NCI-H82 treated with DMSO at 0.1 percent for 48 hours (cell line): ENCODE data around the gene DHX38.
A peak's percentile ranks its signal among the peaks of the same experiment; 100 is the strongest.

Experiments
- DNase-seq: peaks from one replicate; lab custom pipeline; 2025; ENCODE audit not compliant: unreplicated experiment; lab: John Stamatoyannopoulos, UW

DHX38 gene

DNA sequence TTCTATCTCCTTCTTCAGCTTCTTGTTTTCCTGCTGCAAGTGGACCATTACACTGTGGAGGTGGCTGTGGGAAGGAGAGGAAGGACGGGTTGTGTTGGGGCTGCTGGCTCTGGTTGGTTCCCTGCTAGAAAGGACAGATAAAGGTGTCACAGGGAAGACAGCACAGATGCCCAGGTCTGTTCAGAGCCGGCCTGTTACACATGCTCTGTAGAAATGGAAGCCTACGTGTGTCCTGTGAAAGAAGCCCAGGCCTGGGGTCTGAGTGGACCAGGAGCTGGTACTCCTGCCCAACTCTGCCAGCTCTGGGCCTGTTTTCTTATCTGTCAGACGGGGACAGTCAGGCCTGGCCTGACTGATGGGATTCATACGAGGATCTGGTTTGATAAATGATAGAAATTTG lies 26.4 kb downstream of the DHX38 start:
- DNase-seq = no peak

DNA sequence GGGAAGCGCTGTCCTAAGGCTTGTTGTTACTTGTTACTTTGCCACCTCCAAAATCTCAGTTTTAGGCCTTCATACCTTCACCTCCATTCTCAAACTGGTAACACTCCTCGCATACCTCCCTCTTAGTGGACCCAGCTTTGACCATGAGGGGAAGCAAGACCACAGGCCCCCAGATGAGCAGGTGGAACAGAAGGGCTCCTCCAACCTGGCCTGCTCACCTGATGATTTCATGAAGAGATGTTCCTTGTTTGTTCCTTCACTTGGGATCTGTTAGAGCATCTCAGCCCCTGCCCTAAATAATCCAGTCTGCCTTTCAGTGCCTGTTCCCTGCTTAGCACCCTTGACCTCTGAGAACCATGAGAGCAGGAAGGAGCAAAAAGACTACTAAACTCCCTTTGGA lies 28.7 kb downstream of the DHX38 start:
- no peak for DNase-seq

DNA sequence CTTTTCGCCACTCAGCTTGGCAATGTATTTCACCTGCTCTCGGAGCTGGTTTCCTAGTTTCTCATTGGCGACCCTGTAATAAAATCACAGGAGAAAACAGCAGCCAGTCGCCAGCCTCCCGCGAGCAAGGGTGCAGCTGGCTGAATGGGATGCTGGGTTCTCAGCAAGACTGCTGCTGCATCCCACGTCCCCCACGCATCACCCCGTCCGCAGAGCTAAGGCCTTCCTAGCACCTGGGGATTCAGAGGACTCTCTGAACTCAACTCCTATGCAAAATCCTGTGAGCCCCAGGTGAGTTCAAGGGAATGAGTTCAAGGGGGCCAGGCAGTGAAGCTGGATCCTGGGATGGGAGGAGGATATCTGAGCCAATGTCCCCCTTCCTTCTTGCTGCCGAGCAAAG lies 29.3 kb downstream of the DHX38 start:
- DNase-seq = no peak

DNA sequence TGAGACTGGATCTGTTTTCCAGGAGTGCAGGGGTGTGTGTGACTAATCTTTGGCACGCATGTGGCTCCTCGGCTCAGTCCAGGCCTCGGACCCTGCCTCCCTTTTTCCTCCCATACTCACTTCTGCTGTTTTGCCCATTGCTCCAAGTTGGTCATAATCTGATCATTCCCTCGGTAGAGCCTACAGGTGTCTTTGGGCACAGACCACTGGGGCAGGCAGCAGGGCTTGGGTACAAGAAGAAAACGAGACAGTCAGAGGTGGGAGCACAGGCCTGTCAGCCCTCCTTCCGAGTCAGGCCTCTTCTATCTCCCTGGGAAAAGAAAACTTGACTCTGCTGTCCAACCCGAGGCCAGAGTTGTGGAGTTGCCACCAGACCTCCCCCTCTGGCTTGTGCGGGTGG lies 29.8 kb downstream of the DHX38 start:
- no peak for DNase-seq

DNA sequence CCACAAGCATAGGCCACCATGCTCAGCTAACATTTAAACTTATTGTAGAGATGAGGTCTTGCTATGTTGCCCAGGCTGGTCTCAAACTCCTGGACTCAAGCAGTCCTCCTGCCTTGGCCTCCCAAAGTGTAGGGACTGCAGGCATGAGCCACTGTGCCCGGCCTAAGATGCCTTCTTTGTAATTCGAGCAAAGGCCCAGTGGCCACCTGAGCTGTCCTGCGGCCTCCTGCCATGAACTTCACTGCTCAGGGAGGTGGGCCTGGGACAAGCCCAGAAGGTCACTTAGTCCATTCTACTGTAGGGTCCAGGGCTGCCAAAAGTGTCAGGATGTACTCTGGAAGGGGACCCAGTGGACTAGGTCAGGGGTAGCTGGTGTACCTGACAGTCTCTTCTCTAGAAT lies 30.5 kb downstream of the DHX38 start:
- DNase-seq = no peak

DNA sequence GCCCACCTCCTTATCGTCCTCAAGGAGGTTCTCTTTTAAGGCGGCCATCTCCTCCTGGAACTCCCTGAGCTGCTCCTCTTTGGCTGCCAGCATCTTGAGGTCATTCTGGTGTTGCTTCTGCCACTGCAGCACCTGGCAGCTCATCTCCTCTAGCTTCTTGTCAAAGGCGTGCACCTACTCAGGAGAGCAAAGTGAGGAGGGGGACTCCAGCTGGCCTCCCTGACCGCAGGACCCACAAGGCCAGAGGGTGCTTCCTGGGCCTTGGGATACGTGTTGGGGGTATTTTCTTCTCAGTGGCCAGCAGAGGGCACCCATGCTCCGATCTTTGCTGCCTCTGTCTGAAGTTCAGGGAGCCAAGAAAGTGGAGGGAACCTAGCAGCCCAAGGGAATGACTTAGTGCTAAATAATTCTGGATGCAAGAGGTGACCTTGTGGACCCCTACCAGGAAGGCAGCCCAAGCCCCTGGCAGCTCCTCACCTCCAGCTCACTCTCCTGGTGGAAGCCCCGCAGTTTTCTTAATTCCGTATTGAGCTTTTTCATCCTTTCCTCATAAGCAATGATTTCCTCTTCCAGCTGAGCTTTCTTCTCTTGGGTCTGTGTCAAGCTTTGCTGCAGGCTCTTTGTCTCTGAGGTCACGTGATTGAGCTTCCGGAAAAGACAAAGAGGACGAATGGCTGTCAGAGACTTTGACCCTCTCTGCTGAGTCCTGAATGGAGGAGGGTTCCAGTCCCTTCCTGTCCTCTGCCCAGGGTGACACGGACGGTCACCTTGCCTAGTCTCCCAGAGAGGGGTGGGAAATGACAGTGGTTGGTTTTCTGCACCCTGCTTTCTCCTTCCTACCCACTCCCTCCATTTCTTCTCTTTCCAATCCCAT lies 31.4 kb downstream of the DHX38 start:
- peak; percentile 20 for DNase-seq

DNA sequence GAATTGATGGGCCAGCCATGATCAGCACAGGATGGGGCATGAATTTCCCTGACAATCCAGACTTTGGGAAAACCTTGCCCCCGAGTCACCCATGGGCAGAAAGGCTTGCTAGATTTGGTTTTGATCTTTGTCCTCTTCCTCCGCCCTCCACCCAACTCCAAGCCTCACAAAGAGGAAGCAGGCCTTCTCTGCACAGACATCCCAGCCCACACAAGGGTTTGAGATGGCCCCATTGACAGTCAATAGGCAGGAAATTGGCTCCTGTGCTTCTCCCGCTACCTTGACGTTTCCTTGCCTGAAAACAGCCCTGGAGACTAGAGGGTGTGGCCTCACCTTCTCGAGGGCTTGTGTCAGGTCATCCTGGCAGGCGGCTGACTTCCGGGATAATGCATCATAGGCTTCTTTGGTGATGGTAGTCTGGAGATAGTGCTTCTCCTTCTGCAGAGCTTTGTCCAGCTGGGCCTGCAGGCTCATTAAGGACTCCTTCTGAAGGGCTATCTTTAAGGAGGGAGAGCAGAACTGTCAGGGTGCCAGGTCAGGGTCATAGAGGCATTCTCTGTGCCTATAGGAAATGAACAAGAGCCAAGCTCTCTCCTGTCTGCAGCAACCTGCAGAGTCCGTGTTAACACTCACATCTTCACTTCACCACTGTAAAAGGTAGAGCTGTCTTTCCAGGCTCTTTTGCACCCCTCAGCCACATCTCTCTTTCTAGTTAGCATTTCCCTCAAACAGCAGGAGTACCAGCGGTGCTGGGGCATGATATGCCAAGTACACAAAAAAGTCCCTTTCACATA lies 32.2 kb downstream of the DHX38 start:
- no peak for DNase-seq

DNA sequence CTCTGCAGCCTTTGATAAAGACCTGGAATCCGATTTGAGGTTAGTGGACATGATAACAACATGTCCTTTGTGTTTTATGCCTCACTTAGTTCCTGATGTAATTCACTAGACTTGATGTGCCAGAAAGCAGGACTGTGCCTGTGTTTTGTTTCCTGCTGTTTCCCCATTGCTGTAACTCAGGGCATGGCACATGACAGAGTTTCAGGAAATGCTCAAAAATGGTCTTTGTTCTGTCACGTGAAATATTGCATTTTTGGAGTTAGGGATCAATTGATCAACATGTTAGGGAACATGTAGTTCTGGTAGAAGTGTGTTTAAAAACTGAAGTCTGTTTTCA lies 32.8 kb downstream of the DHX38 start:
- no peak for DNase-seq

DNA sequence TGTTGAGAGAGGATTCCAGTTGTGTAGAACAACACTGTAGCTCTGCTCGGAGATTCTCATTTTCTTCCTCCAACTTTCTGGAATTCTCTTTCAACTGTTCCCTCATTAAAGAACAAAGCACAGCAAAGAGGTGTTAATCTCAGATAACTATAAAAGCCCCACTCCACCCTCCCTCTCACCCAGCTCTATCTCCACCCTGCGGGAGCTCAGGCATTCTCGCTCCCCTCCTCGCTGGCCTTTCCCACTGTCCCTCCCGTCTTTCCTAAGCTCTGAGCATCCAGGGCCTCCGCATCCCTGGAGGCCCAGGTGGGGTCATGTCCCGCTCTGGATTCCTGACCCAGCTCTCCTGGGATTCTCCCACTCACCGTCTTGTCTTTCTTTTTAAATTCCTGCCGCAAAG lies 35.1 kb downstream of the DHX38 start:
- no peak for DNase-seq

DNA sequence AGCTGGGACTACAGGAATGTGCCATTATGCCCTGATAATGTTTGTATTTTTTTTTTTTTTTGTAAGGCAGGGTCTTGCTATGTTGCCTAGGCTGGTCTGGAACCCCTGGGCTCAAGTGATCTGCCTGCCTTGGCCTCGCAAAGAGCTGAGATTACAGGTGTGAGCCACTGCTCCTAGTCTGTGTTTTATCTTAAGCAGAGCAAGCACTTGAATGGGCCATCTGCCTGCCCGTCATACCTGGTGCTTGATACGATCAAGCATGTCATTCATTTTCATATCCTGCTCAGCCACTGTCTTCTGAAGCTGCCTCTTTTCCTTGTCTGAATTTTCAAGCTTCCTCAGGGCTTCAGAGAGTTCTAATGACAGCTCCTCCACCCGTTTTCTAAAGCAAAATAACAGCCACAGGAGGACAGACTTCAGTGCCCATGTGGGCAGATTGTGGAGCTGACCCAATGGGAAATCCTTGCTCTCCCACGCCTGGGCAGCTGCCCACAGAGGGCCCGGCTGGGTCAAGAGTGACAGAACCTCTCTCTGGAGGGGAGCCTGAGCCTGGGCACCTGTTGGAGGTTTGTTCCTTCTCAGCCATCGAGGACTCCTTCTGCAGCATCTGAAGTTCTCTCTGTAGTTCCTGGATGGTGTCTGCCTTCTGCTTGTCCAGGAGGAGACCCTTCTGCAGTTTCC lies 36.5 kb downstream of the DHX38 start:
- DNase-seq = no peak

DNA sequence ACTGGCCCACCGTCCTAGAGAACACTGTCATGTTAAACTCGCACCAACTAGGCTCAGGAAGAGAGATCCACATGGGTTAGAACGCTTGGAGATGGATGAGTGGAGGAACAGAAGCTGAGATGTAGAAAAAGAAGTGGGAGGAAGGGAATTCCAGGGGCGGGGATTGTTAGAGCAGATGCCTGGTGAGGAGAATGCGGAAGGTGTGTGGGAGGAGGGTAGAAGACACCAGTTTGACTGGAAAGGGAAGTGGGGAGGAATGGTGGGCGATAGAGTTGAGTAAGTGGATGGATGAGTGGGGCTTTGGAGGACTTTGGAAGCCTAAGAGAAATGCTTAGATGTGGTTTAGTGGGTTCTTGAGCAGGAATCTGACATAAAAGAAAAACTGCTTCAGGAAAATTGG lies 37.4 kb downstream of the DHX38 start:
- DNase-seq = no peak

DNA sequence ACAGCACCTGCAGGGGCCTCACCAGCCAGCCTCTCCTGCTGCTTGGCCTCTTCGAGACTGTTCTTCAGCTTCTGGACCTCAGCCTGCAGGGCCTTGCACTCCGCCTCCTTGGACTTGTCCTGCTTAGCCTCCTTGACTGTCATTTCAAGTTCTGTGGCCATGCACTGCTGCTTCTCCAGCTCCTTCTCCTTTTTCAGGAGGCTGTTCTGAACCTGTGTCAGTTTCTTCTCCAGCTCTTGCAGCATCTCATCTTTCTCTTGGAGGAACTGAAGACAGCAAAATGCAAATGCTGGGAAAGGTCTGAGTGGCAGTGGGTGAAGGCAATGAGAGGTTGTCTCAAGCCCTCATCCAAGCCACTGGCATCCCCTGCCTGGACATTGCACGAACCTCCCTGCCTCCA lies 39.1 kb downstream of the DHX38 start:
- no peak for DNase-seq

DNA sequence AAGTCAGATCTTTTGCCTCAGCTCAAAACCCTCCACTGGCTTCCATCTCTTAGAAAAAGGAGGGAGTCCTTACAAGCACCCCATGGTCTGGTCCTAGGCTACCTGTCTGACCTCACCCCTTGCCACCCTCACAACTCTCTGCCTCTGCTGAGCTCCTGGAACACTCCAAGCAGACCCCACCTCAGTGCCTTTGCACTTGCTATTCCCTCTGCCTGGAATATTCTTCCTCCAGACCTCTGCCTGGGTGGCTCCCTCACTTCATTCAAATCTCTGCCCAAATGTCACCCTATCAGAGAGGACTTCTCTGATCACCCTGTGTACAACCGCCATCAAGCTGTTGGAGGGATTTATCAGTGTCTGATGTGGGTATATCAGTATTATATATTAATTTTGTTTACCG lies 40.9 kb downstream of the DHX38 start:
- no peak for DNase-seq

DNA sequence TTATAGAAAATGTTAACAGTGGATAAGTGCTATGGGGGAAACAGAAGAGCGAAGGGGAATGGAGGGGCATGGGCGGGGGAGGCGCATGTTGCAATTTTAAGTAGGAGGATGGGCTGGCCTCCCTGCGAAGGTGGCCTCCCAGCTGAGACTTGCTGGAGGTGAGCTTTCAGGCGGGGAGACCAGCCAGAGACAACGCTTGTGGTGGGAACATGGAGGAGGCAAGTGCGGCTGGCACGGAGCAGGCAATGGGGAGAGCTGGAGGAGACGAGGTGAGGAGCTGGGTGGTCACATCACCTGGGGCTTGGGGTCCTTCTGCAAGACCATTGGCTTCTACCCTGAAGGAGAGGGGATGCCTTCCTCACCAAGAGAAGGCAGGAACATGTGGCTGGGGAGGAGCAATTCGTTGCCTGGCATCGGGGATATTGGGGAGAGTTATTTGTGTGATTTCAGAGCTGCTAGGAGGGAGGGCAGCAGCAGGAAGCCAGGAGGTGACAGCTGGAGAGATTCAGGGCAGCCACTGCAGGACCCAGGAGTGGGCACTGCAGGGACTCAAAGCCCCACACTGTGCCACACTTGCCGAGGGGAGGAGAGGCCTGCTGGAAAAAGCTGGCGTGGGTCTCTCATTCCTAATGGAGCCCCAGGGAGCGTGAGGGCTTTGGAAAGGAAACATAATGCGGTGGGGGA lies 43.9 kb downstream of the DHX38 start:
- no peak for DNase-seq

DNA sequence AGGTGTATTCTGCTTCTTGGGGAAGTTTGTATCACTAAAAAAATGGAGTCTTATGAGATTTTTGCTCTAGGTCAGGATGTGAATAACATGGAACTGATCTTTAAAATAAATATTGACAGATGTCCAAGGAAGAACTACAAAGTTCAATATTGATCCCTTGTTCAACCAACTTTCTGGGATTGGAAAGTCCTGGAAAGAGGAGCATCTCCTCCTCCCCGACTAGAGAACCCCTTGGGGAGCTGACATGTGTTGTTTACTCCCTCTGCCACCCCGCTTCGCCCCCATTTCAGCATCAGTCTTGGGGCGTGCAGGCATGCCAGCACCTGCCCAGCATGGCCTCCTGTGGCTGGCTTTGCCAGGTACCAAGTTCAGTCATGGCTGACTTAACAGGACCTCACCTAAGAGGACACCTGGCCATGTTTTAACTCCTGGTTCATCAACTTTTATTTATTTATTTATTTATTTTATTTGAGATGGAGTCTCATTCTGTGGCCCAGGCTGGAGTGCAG lies 44.5 kb downstream of the DHX38 start:
- DNase-seq = no peak

DNA sequence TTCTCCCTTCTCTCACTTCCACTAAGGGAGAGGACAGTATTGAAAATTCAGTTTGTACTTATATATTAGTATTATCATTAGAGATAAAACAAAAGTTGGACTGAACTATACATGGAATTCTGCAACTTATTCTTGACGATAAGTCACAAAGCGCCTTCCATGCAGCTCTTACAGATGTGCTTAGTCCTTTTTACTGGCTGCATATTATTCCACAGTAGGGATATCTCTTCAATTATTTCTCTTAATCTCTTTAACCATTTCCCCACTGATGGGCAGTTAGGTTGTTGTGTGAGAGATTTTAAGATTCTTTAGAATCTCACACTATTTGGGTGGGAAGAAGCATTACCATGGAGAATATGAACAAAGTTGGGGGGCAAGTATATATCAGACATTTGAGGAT lies 46.3 kb downstream of the DHX38 start:
- DNase-seq = no peak

DNA sequence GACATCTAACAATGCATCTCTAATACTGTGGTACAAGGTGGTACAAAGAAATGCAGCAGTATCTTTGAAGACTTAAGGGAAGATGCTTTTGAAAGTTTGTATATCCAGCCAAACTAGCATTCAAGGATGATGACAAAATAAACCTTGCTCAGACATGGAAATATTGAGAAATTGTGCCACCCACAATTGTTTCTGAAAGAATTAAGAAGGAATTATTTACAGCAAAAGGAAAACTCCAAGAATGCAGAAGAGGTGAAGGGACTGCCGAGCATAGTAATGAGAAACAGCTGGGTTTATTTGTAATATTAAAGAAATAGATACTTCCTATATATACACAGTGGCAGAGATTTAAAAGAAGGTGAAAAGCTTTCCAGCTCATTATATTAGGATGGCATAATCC lies 48.8 kb downstream of the DHX38 start:
- no peak for DNase-seq

DNA sequence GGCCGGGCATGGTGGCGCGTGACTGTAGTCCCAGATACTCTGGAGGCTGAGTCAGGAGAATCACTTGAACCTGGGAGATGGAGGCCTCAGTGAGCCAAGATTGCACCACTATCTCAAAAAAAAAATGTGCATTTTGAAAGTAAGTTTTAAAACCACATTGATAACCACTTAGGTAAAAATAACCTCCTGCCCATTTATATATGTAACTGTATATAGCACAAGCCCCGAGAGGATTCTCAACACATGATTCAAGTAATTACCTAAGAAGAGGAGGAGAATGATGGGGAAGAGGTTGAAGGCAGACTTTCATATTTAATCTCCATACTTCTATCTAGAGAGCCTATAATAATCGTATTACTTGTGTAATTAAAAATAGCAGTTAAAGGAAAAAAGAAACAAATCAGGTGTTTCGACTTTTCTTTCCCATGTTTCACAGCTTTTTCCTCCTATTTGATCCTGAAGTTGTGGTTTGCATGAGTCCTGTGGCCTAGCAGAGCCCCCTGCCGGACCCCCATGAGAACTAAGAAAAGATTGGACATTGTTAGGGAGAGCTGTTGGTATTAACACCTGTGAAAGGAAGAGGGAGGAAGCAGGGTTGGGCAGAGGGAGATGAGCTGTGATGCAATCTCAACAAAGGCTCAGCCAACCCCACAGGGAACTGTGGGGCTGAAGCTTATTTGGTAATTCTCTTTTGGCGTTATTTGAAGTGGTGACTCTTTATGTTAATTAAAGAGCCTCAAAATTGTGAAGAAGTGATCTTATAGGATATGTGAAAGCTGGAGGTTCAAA lies 56.2 kb downstream of the DHX38 start:
- no peak for DNase-seq

DNA sequence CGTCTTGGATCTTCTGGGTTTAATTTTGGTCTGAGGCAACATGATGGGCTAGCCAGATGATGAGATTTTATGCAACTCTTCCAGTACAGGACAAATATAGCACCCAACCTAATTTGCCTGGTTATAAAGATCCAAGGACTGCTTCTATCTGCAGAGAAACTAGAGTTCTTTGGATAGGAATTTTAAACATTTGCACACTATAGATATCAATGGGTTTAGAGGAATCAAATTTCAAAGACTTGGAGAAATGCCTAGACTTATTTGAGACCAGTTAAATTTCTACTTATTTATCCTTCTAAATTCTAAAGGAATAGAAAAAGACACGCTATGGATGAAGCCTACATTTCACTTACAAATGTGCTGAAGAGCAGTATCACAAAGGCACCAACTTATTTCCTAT lies 65.7 kb downstream of the DHX38 start:
- no peak for DNase-seq

DNA sequence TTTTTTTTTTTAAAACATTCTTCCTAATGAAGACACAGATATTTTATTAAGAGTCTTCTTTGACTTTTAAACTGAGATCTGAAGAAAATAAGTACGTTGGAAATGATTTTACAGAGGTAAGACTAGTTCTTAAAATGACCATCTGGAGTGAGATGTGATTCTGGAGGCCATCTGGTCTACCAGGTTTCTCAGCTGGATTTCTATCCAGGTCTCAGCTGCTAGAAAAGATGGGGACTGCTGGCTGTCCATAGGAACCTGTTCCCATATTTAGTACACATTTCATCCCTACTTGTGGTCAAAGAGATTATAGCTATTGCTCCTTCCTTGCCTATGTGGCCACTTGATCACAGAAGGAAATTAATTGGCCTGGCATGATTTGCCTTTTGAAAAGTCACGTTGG lies 66.2 kb downstream of the DHX38 start:
- DNase-seq = no peak
